GM12878 (cell line): ENCODE data around the gene GFM1. TPM values are rescaled to one million over a fixed set of nuclear protein-coding genes. Genes with fewer than 3 reads are reported as not detected.

Source experiments
- ATAC-seq: fragments of 200-7000 bp; cut with Tn5 transposase; 3 replicates; pipeline ENCODE4 v1.9.1; 2020; ENCODE audit warnings: mild to moderate bottlenecking, moderate library complexity
- BruUV-seq: library from RNA; stranded (reverse); fragments of 400-500 nt; replicated peaks from 2 replicates; lab custom pipeline; 2021; lab: Mats Ljungman, UMichigan
- CTCF ChIA-PET: fragments of 300-600 bp; sonication (Branson Sonifier 250); formaldehyde crosslinking; extraction: SDS; loops from one replicate; lab custom pipeline; 2021; ENCODE audit warnings: inconsistent platforms; lab: Yijun Ruan, JAX
- POLR2A ChIA-PET: fragments of 350-600 bp; formaldehyde crosslinking; extraction: SDS; loops from one replicate; lab custom pipeline; 2021; ENCODE audit warnings: inconsistent platforms; lab: Charles Lee
- RAD21 ChIA-PET: fragments of 300-600 bp; sonication (Branson Sonifier 250); formaldehyde crosslinking; loops from one replicate; lab custom pipeline; 2023; ENCODE audit warnings: antibody characterized with exemption; ENCODE audit not compliant: unreplicated experiment; lab: Charles Lee
- SMC1A ChIA-PET: fragments of 300-600 bp; sonication (Branson Sonifier 250); formaldehyde crosslinking; loops from one replicate; lab custom pipeline; 2023; ENCODE audit not compliant: unreplicated experiment, uncharacterized antibody; lab: Charles Lee
- DNase-seq: peaks from one replicate; pipeline ENCODE4 v3.0.0-alpha.2; 2011; ENCODE audit warnings: low read depth, low spot score
- FAIRE-seq: peaks from 3 replicates; lab custom pipeline; 2011; peaks lifted over from hg19 to GRCh38; lab: Jason Lieb, UNC
- H2AFZ ChIP-seq: 2 replicates; pipeline ENCODE4 v1.6.0; 2011; ENCODE audit warnings: low read depth, low read length, control low read depth; ENCODE audit not compliant: control insufficient read depth
- H3K27ac ChIP-seq: 2 replicates; pipeline ENCODE4 v1.5.1; 2011; ENCODE audit warnings: control low read depth; ENCODE audit not compliant: control insufficient read depth, insufficient read depth
- H3K27me3 ChIP-seq, 2 experiments: replicated peaks in 1 of 2; 2 replicates each; pipeline versions ENCODE4 v1.6.0 to v1.6.1; 2011; ENCODE audit warnings: low read length in 1 of 2; ENCODE audit not compliant: control insufficient read depth in 2 of 2, insufficient read depth in 2 of 2
- H3K36me3 ChIP-seq, 2 experiments: 2 replicates each; pipeline ENCODE4 v1.5.1; 2011; ENCODE audit warnings: low read length in 1 of 2; ENCODE audit not compliant: control insufficient read depth in 2 of 2, insufficient read depth in 2 of 2
- H3K4me1 ChIP-seq: 2 replicates; pipeline ENCODE4 v1.6.1; 2011; ENCODE audit warnings: mild to moderate bottlenecking, low read length, moderate library complexity, mixed read lengths; ENCODE audit not compliant: control insufficient read depth, insufficient read depth
- H3K4me2 ChIP-seq: 2 replicates; pipeline ENCODE4 v1.6.0; 2011; ENCODE audit warnings: control low read depth; ENCODE audit not compliant: control insufficient read depth, insufficient read depth
- H3K4me3 ChIP-seq: fragments of 200-600 bp; sonication (generic); 2 replicates; pipeline ENCODE4 v1.5.1; 2016
- H3K79me2 ChIP-seq: 2 replicates; pipeline ENCODE4 v1.6.0; 2011; ENCODE audit warnings: low read length; ENCODE audit not compliant: control insufficient read depth, insufficient read depth
- H3K9ac ChIP-seq: 2 replicates; pipeline ENCODE4 v1.8.0; 2011; ENCODE audit warnings: low read length, control low read depth, mixed read lengths; ENCODE audit not compliant: control insufficient read depth, insufficient read depth
- H3K9me3 ChIP-seq: replicated peaks from 3 replicates; pipeline ENCODE4 v1.5.1; 2011; ENCODE audit warnings: mild to moderate bottlenecking, low read length; ENCODE audit not compliant: control insufficient read depth, insufficient read depth
- H4K20me1 ChIP-seq: 2 replicates; pipeline ENCODE4 v1.6.0; 2011; ENCODE audit not compliant: control insufficient read depth, insufficient read depth
- CBX3 ChIP-seq: fragments of 200-600 bp; sonication (generic); IDR thresholded peaks from 2 replicates; pipeline ENCODE4 v1.6.1; 2016; ENCODE audit warnings: low read depth, borderline replicate concordance
- CHD2 ChIP-seq: IDR thresholded peaks from 2 replicates; pipeline ENCODE4 v1.6.1; 2011; ENCODE audit warnings: low read depth, low read length, improper control_type of control experiment, borderline replicate concordance
- CHD4 ChIP-seq: fragments of 200-600 bp; sonication (generic); IDR thresholded peaks from 2 replicates; pipeline ENCODE4 v1.6.1; 2016; ENCODE audit warnings: mild to moderate bottlenecking
- IKZF1 ChIP-seq: fragments of 450-650 bp; conservative IDR thresholded peaks from 2 replicates; pipeline ENCODE4 v1.6.1; 2017; ENCODE audit warnings: antibody characterized with exemption, mild to moderate bottlenecking
- NFYA ChIP-seq: IDR thresholded peaks from 2 replicates; pipeline ENCODE4 v1.6.1; 2011; ENCODE audit warnings: low read depth, mild to moderate bottlenecking, low read length, improper control_type of control experiment, borderline replicate concordance
- PML ChIP-seq: IDR thresholded peaks from 2 replicates; pipeline ENCODE4 v1.6.1; 2012; ENCODE audit warnings: low read length, inconsistent platforms
- RELA ChIP-seq: fragments of 450-650 bp; IDR thresholded peaks from 2 replicates; pipeline ENCODE4 v1.8.0; 2014; ENCODE audit warnings: borderline replicate concordance; ENCODE audit not compliant: partially characterized antibody
- TAF1 ChIP-seq: IDR thresholded peaks from 2 replicates; pipeline ENCODE4 v1.6.1; 2011; ENCODE audit warnings: mild to moderate bottlenecking, low read depth, low read length, borderline replicate concordance
- ZBTB33 ChIP-seq: fragments of 450-650 bp; IDR thresholded peaks from 2 replicates; pipeline ENCODE4 v1.6.1; 2017; ENCODE audit warnings: mild to moderate bottlenecking
- WGBS: methylation state at CpG from one replicate; pipeline ENCODE4 v1.1.6; 2016; ENCODE audit warnings: low lambda C conversion rate; ENCODE audit not compliant: insufficient replicate concordance, insufficient coverage; ENCODE audit errors: missing lambda C conversion rate; 5-methylcytosine and 5-hydroxymethylcytosine counted together
- in situ Hi-C: fragments of 300-500 bp; cut with MboI; formaldehyde crosslinking; loops from 9 replicates; pipeline ENCODE4 v1.14.3; 2018; ENCODE audit warnings: mixed read lengths
- intact Hi-C: fragments of 100-400 bp; cut with micrococcal nuclease; formaldehyde crosslinking; loops from one replicate; pipeline ENCODE4 v1.14.2; 2022; ENCODE audit not compliant: unreplicated experiment
- polyA plus RNA-seq, 11 experiments: library from polyadenylated mRNA; depleted of rRNA in 4 of 11; unstranded in 6 of 11; stranded (reverse) in 5 of 11; fragments of >200 nt; fragmentation: Nextera tagmentation in 4 of 11; fragmentation: Illumina TruSeq in 1 of 11; extraction: Ambion mirVana in 4 of 11; extraction: Trizol in 1 of 11; gene quantifications; 1 replicate in 1 of 11; 2 replicates in 10 of 11; pipeline versions ENCODE4 v1.2.1 to v1.2.3, GENCODE V29; 2011 to 2016; ENCODE audit warnings: inconsistent platforms in 2 of 11, missing spikeins in 2 of 11, low read depth in 1 of 11
- total RNA-seq, 4 experiments: library from RNA; depleted of rRNA in 3 of 4; stranded (reverse); fragments of >200 nt in 3 of 4; fragmentation: Illumina TruSeq in 1 of 4; extraction: Trizol in 1 of 4; gene quantifications; 2 replicates each; pipeline versions ENCODE4 v1.2.1 to v1.2.3, GENCODE V29; 2013 to 2021

The GFM1 gene
- total and polyA plus RNA-seq, 10 of the 15 experiments (the other 5 are each of a cell fraction or from before 2014, with no cell fraction given): 36.9 to 87.2 (median 57.3) TPM

- no TSS peak for BruUV-seq
- ChIA-PET SMC1A (interaction anchor here (0.7 to 5.1 kb wide), 13 partner anchors 13 to 189 kb away, joined by 3 to 59 read pairs (median 4); no protein-coding TSS in a partner anchor), CTCF (interaction anchor here (0.8 to 6.2 kb wide), 49 partner anchors 9 to 1278 kb away, joined by 3 to 159 read pairs (median 5); partner anchors contain the start of genes LXN and MFSD1), POLR2A (no interaction called here), RAD21 (interaction anchor here (0.8 to 4.5 kb wide), 6 partner anchors 15 to 74 kb away, joined by 3 to 78 read pairs (median 4); partner anchors contain the start of gene MFSD1)
- Histone ChIP-seq H3K9ac (no peak overlapping the region), H3K27ac (no peak overlapping the region), H3K27me3 (no peaks in the 10 kb centered on the region), H3K79me2 (no peaks in the 10 kb centered on the region), H2AFZ (peak overlapping the region; percentile 54), H3K4me2 (peak overlapping the region; percentile 53), H3K36me3 (no peaks in the 10 kb centered on the region), H3K4me1 (peaks cover 5% of the 10 kb centered on the region), H4K20me1 (no peaks in the 10 kb centered on the region), H3K9me3 (no peaks in the 10 kb centered on the region), H3K4me3 (no peak overlapping the region)
- ATAC-seq (no peak), FAIRE-seq (no peak), DNase-seq (no peak)
- in situ Hi-C loops: no loop called here
- intact Hi-C loops: no loop called here
- WGBS: 43% methylated on average over 4 of the region's 4 CpGs
- no peak for TF ChIP-seq IKZF1
- TF ChIP-seq TAF1: no peak
- TF ChIP-seq PML: no peak
- no peak for TF ChIP-seq RELA
- no peak for TF ChIP-seq CHD2
- no peak for TF ChIP-seq ZBTB33
- no peak for TF ChIP-seq CBX3
- no peak for TF ChIP-seq NFYA
- no peak for TF ChIP-seq CHD4
These were observed 83.7 kb downstream of the GFM1 start for GRCh38 chr3:158728061-158728377.
